H1 (cell line): ENCODE results near the gene KRT76. TPM values are rescaled to one million over a fixed set of nuclear protein-coding genes. Genes with fewer than 3 reads are reported as not detected.

Source experiments
- CTCF ChIA-PET: fragments of 300-600 bp; sonication (Branson Sonifier 250); formaldehyde crosslinking; loops from one replicate; lab custom pipeline; 2021; ENCODE audit not compliant: partially characterized antibody; lab: Charles Lee
- POLR2A ChIA-PET: fragments of 300-600 bp; sonication (Branson Sonifier 250); formaldehyde crosslinking; loops from one replicate; lab custom pipeline; 2021; ENCODE audit warnings: inconsistent platforms; ENCODE audit not compliant: partially characterized antibody; lab: Charles Lee
- DNase-seq, 2 experiments: peaks; one replicate each; pipeline versions ENCODE4 v3.0.0 to v3.0.0-alpha.2; 2010 to 2022; ENCODE audit warnings: low spot score in 2 of 2, low read depth in 1 of 2, mixed read lengths in 1 of 2
- FAIRE-seq: peaks from 2 replicates; lab custom pipeline; 2011; peaks lifted over from hg19 to GRCh38; lab: Jason Lieb, UNC
- H2AFZ ChIP-seq: 2 replicates; pipeline ENCODE4 v1.8.1; 2012; ENCODE audit warnings: low read length, inconsistent platforms
- H2AK5ac ChIP-seq: 2 replicates; pipeline ENCODE4 v1.6.1; 2013; ENCODE audit warnings: low read depth, low read length
- H2BK120ac ChIP-seq: replicated peaks from 2 replicates; pipeline ENCODE3; 2013; ENCODE audit warnings: low read depth, low read length, inconsistent platforms
- H2BK12ac ChIP-seq: 2 replicates; pipeline ENCODE4 v1.6.1; 2013; ENCODE audit warnings: low read depth, low read length
- H2BK15ac ChIP-seq: 2 replicates; pipeline ENCODE4 v1.6.1; 2013; ENCODE audit warnings: low read length
- H2BK20ac ChIP-seq: 2 replicates; pipeline ENCODE4 v1.6.1; 2013; ENCODE audit warnings: low read length
- H2BK5ac ChIP-seq: 2 replicates; pipeline ENCODE4 v1.6.1; 2013; ENCODE audit warnings: low read depth, low read length
- H3K14ac ChIP-seq: 2 replicates; pipeline ENCODE4 v1.6.1; 2013; ENCODE audit warnings: inconsistent platforms; ENCODE audit not compliant: insufficient read length
- H3K18ac ChIP-seq: 2 replicates; pipeline ENCODE4 v1.6.1; 2013; ENCODE audit warnings: low read length; ENCODE audit errors: extremely low read depth
- H3K23ac ChIP-seq: 2 replicates; pipeline ENCODE4 v1.6.1; 2013; ENCODE audit warnings: inconsistent platforms; ENCODE audit not compliant: insufficient read length
- H3K23me2 ChIP-seq: 2 replicates; pipeline ENCODE4 v1.6.1; 2013; ENCODE audit warnings: low read depth, low read length
- H3K27ac ChIP-seq: 2 replicates; pipeline ENCODE4 v1.6.1; 2011; ENCODE audit warnings: low read depth, low read length, inconsistent platforms
- H3K27me3 ChIP-seq, 4 experiments: replicated peaks in 1 of 4; 1 replicate in 1 of 4; 2 replicates in 3 of 4; pipeline versions ENCODE4 v1.6.1 to v1.8.1; 2011 to 2013; ENCODE audit warnings: low read length in 3 of 4, mild to moderate bottlenecking in 3 of 4, inconsistent platforms in 2 of 4, mixed read lengths in 2 of 4, moderate library complexity in 1 of 4; ENCODE audit not compliant: control insufficient read depth in 3 of 4, insufficient read depth in 3 of 4; ENCODE audit errors: extremely low read depth in 1 of 4
- H3K36me3 ChIP-seq, 4 experiments: 2 replicates each; pipeline versions ENCODE4 v1.6.1 to v1.8.1; 2011 to 2013; ENCODE audit warnings: mild to moderate bottlenecking in 4 of 4, low read length in 3 of 4, moderate library complexity in 2 of 4, control low read depth in 1 of 4, inconsistent platforms in 1 of 4; ENCODE audit not compliant: insufficient read depth in 4 of 4, control insufficient read depth in 2 of 4
- H3K4ac ChIP-seq: replicated peaks from 2 replicates; pipeline ENCODE3; 2013; ENCODE audit warnings: low read length, low read depth, mixed read lengths, inconsistent platforms; ENCODE audit not compliant: insufficient read length
- H3K4me1 ChIP-seq, 4 experiments: replicated peaks in 1 of 4; 1 replicate in 1 of 4; 2 replicates in 3 of 4; pipeline versions ENCODE4 v1.6.1 to v1.8.1; 2011 to 2013; ENCODE audit warnings: low read length in 3 of 4, inconsistent platforms in 2 of 4, mixed read lengths in 1 of 4; ENCODE audit not compliant: insufficient read depth in 4 of 4, control insufficient read depth in 3 of 4
- H3K4me2 ChIP-seq, 2 experiments: 2 replicates each; pipeline versions ENCODE4 v1.6.1 to v1.8.1; 2011 to 2013; ENCODE audit warnings: low read depth in 2 of 2, low read length in 2 of 2, control low read depth in 1 of 2, inconsistent platforms in 1 of 2, mild to moderate bottlenecking in 1 of 2; ENCODE audit not compliant: insufficient read depth in 1 of 2
- H3K4me3 ChIP-seq, 4 experiments: fragments of 200-600, 300-600 bp in 1 of 4; sonication (generic), shearing (Covaris generic), sonication (Bioruptor Twin) in 1 of 4; 2 replicates each; pipeline versions ENCODE4 v1.5.1 to v1.8.1; 2011 to 2016; ENCODE audit warnings: low read length in 4 of 4, low read depth in 3 of 4, control low read depth in 2 of 4, inconsistent platforms in 2 of 4, mild to moderate bottlenecking in 2 of 4, mixed read lengths in 1 of 4, moderate library complexity in 1 of 4; ENCODE audit not compliant: insufficient read depth in 2 of 4; ENCODE audit errors: extremely low read depth in 1 of 4
- H3K56ac ChIP-seq: replicated peaks from 2 replicates; pipeline ENCODE3; 2013; ENCODE audit warnings: low read depth, mild to moderate bottlenecking, mixed read lengths, low read length, inconsistent platforms; ENCODE audit not compliant: insufficient read length
- H3K79me1 ChIP-seq: 2 replicates; pipeline ENCODE4 v1.6.1; 2013; ENCODE audit warnings: low read depth, low read length, control low read depth
- H3K79me2 ChIP-seq, 2 experiments: 2 replicates each; pipeline versions ENCODE4 v1.6.1 to v1.8.1; 2012 to 2013; ENCODE audit warnings: low read length in 2 of 2, mild to moderate bottlenecking in 2 of 2, inconsistent platforms in 1 of 2; ENCODE audit not compliant: insufficient read depth in 2 of 2, control insufficient read depth in 1 of 2
- H3K9ac ChIP-seq, 4 experiments: replicated peaks in 1 of 4; 1 replicate in 1 of 4; 2 replicates in 3 of 4; pipeline versions ENCODE4 v1.6.1 to v1.8.1; 2011 to 2013; ENCODE audit warnings: low read depth in 3 of 4, low read length in 3 of 4, control low read depth in 2 of 4, mild to moderate bottlenecking in 2 of 4, moderate library complexity in 2 of 4, inconsistent platforms in 1 of 4; ENCODE audit errors: extremely low read depth in 1 of 4
- H3K9me3 ChIP-seq, 2 experiments: 2 replicates each; pipeline versions ENCODE4 v1.6.1 to v1.8.1; 2012 to 2013; ENCODE audit warnings: mild to moderate bottlenecking in 2 of 2, moderate library complexity in 2 of 2, control low read depth in 1 of 2, inconsistent platforms in 1 of 2, low read depth in 1 of 2, low read length in 1 of 2, mixed read lengths in 1 of 2; ENCODE audit not compliant: insufficient read depth in 2 of 2
- H4K20me1 ChIP-seq, 2 experiments: replicated peaks in 1 of 2; 2 replicates each; pipeline versions ENCODE3 to v1.8.1; 2011 to 2013; ENCODE audit warnings: inconsistent platforms in 2 of 2, low read length in 2 of 2, mild to moderate bottlenecking in 1 of 2; ENCODE audit not compliant: insufficient read depth in 2 of 2, control insufficient read depth in 1 of 2
- H4K5ac ChIP-seq: 2 replicates; pipeline ENCODE4 v1.6.1; 2013; ENCODE audit warnings: low read length, low read depth, mixed read lengths, inconsistent platforms; ENCODE audit not compliant: insufficient read length
- H4K8ac ChIP-seq: 2 replicates; pipeline ENCODE4 v1.8.0; 2013; ENCODE audit warnings: mild to moderate bottlenecking, moderate library complexity, low read length, inconsistent platforms; ENCODE audit not compliant: insufficient read depth; ENCODE audit errors: extremely low read depth
- H4K91ac ChIP-seq: replicated peaks from 2 replicates; pipeline ENCODE3; 2013; ENCODE audit warnings: low read length, mixed read lengths, inconsistent platforms; ENCODE audit not compliant: insufficient read length
- BACH1 ChIP-seq: IDR thresholded peaks from 2 replicates; pipeline ENCODE4 v1.6.1; 2012; ENCODE audit warnings: low read length, improper control_type of control experiment
- CTCF ChIP-seq, 3 experiments: IDR thresholded peaks; 1 replicate in 2 of 3; 2 replicates in 1 of 3; pipeline versions ENCODE4 v1.5.1 to v1.6.1; 2011; ENCODE audit warnings: low read length in 3 of 3, mild to moderate bottlenecking in 3 of 3, inconsistent platforms in 2 of 3, low read depth in 1 of 3, moderate library complexity in 1 of 3; ENCODE audit not compliant: insufficient read depth in 1 of 3; ENCODE audit errors: control extremely low read depth in 1 of 3
- FOSL1 ChIP-seq: IDR thresholded peaks from 2 replicates; pipeline ENCODE4 v1.6.1; 2011; ENCODE audit warnings: mild to moderate bottlenecking, low read depth, low read length, moderate library complexity; ENCODE audit not compliant: insufficient read depth
- HDAC6 ChIP-seq: IDR thresholded peaks from one replicate; pipeline ENCODE4 v1.7.1; 2012; ENCODE audit warnings: low read depth, mild to moderate bottlenecking, inconsistent platforms, low read length, moderate library complexity
- NRF1 ChIP-seq: IDR thresholded peaks from 2 replicates; pipeline ENCODE4 v1.6.1; 2011; ENCODE audit warnings: mild to moderate bottlenecking, low read depth, low read length, improper control_type of control experiment
- SIRT6 ChIP-seq: IDR thresholded peaks from one replicate; pipeline ENCODE4 v1.7.1; 2012; ENCODE audit warnings: low read length, inconsistent platforms
- SP1 ChIP-seq: IDR thresholded peaks from 2 replicates; pipeline ENCODE4 v1.6.1; 2011; ENCODE audit warnings: low read depth, low read length
- SP2 ChIP-seq: IDR thresholded peaks from 2 replicates; pipeline ENCODE4 v1.6.1; 2012; ENCODE audit warnings: mild to moderate bottlenecking, low read length, inconsistent platforms
- TAF1 ChIP-seq: IDR thresholded peaks from 2 replicates; pipeline ENCODE4 v1.6.1; 2011; ENCODE audit warnings: mild to moderate bottlenecking, low read depth, low read length
- TBP ChIP-seq: IDR thresholded peaks from 2 replicates; pipeline ENCODE4 v1.6.1; 2011; ENCODE audit warnings: low read depth, low read length, improper control_type of control experiment
- ZNF274 ChIP-seq: IDR thresholded peaks from 2 replicates; pipeline ENCODE4 v1.7.0; 2012; ENCODE audit warnings: low read length, borderline replicate concordance; ENCODE audit errors: extremely low read depth
- WGBS, 2 experiments: shearing (Covaris generic) in 1 of 2; methylation state at CpG; one replicate each; pipeline versions ENCODE4 v1.1.6 to v1.1.7; 2013 to 2015; ENCODE audit warnings: low lambda C conversion rate in 2 of 2, mixed read lengths in 2 of 2, inconsistent platforms in 1 of 2, low coverage in 1 of 2, missing lambda C conversion rate in 1 of 2; ENCODE audit not compliant: insufficient replicate concordance in 2 of 2, insufficient coverage in 1 of 2, insufficient read length in 1 of 2; ENCODE audit errors: extremely low coverage in 1 of 2, missing lambda C conversion rate in 1 of 2; 5-methylcytosine and 5-hydroxymethylcytosine counted together
- polyA plus RNA-seq, 7 experiments: library from polyadenylated mRNA; depleted of rRNA in 3 of 7; stranded (reverse) in 5 of 7; unstranded in 2 of 7; fragments of >200 nt in 5 of 7; fragments of 200-250 nt in 2 of 7; gene quantifications; 1 replicate in 5 of 7; 2 replicates in 1 of 7; 4 replicates in 1 of 7; pipeline versions ENCODE4 v1.2.1 to v1.2.3, GENCODE V29; 2011 to 2013; ENCODE audit warnings: missing spikeins in 2 of 7, mixed read lengths in 2 of 7
- total RNA-seq: library from RNA; stranded (reverse); fragmentation: NEBNext Ultra II Directional; extraction: Animal tissue kit (Norgen Biotek cat#: 25700); gene quantifications from 2 replicates; pipeline ENCODE4 v1.2.1, GENCODE V29; 2021

KRT76 gene
- total and polyA plus RNA-seq, 2 of the 8 experiments (the other 6 are each of a cell fraction or from before 2014, with no cell fraction given) = not detected

GRCh38 chr12:52787324-52788191 is 10.4 kb upstream of the KRT76 start:
- Histone ChIP-seq H3K9me3 (no peaks in the 10 kb centered on the region), H3K4ac (no peak overlapping the region), H3K79me2 (no peaks in the 10 kb centered on the region), H3K56ac (no peak overlapping the region), H4K20me1 (no peaks in the 10 kb centered on the region), H2BK15ac (no peak overlapping the region), H3K9ac (no peak overlapping the region), H3K4me2 (no peak overlapping the region), H2AK5ac (no peak overlapping the region), H3K14ac (no peak overlapping the region), H3K36me3 (no peaks in the 10 kb centered on the region), H3K27ac (no peak overlapping the region), H2BK12ac (no peak overlapping the region), H3K79me1 (no peaks in the 10 kb centered on the region), H3K23me2 (no peaks in the 10 kb centered on the region), H3K23ac (no peak overlapping the region), H3K4me1 (no peaks in the 10 kb centered on the region), H3K4me3 (no peak overlapping the region), H3K27me3 (no peaks in the 10 kb centered on the region), H2BK120ac (no peak overlapping the region), H4K8ac (peak overlapping the region; percentile 19; the same call in 1 of the 2 replicates), H3K18ac (no peak overlapping the region), H4K91ac (no peak overlapping the region), H4K5ac (no peak overlapping the region), H2BK5ac (no peak overlapping the region), H2BK20ac (no peak overlapping the region), H2AFZ (no peak overlapping the region)
- DNase-seq (no peak), FAIRE-seq (no peak)
- CTCF ChIA-PET = interaction anchor here (0.7 to 2.2 kb wide), 5 partner anchors 8 to 587 kb away, joined by 3 to 6 read pairs (median 3); no protein-coding TSS in a partner anchor
- POLR2A ChIA-PET = no interaction called here
- 87% methylated on average over 6 of the region's 6 CpGs; no CpG with 5 or more reads in 1 of the 2 experiments for WGBS, 2 experiments
- TF ChIP-seq FOSL1 (no peak), NRF1 (no peak), SIRT6 (no peak), BACH1 (no peak), ZNF274 (no peak), TAF1 (no peak), SP1 (no peak), CTCF (IDR thresholded peaks at IDR 0.05; ENCODE audit: control extremely low read depth in 1 of 3, insufficient read depth in 1 of 3, low read depth in 1 of 3, low read length in 3 of 3) (no peak), HDAC6 (no peak), TBP (no peak), SP2 (no peak)
